ENCODE measurements around the gene GRIP1. TPM values are rescaled to one million over a fixed set of nuclear protein-coding genes. Genes with fewer than 3 reads are reported as not detected.

Gene GRIP1
- total RNA-seq, 1 donor from 2014 or later = 4.2 TPM

DNA sequence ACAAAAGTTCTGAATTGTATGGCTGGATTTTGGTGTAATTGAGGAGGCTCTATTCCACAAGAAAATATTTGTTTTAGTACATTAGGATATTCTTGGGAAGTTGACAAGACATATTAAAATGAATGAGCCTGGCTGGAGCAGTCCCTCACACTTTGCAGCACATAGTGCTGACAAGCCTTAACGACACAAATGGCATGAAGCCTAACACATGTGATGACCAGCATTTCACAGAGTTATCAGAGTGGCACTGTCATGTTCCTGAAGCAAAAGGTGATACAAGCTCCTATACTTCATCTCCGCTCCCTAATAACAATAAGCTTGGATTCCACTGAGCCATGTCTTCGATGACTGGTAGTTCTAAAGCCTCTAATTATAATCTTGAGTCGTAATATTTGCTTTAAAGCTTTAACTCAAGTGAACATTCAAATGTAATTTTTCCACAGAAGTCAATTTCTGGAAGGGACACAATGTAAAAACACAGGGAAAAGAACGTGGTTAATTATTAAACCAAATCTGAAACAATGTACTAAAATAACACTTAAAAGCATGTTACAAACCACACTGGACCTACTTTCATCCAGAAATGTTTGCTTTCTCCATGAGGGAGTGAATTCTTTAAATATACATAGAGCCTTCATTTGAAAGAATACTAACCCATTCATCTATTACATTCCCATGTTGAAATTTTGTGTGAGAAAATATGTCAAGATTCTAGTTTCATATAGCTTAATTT is 49.6 kb downstream of the GRIP1 start:
- no peaks in the 10 kb centered on the region for H3K9me3 ChIP-seq
- no peak for DNase-seq (ENCODE audit: extremely low spot score in 2 of 2)
- H3K36me3 ChIP-seq = no peaks in the 10 kb centered on the region
- TF ChIP-seq, protein P1, sequence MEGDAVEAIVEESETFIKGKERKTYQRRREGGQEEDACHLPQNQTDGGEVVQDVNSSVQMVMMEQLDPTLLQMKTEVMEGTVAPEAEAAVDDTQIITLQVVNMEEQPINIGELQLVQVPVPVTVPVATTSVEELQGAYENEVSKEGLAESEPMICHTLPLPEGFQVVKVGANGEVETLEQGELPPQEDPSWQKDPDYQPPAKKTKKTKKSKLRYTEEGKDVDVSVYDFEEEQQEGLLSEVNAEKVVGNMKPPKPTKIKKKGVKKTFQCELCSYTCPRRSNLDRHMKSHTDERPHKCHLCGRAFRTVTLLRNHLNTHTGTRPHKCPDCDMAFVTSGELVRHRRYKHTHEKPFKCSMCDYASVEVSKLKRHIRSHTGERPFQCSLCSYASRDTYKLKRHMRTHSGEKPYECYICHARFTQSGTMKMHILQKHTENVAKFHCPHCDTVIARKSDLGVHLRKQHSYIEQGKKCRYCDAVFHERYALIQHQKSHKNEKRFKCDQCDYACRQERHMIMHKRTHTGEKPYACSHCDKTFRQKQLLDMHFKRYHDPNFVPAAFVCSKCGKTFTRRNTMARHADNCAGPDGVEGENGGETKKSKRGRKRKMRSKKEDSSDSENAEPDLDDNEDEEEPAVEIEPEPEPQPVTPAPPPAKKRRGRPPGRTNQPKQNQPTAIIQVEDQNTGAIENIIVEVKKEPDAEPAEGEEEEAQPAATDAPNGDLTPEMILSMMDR (IDR thresholded peaks at IDR 0.05) = no peak
- TF ChIP-seq POLR2AphosphoS5 (IDR thresholded peaks at IDR 0.05; ENCODE audit: insufficient read depth in 1 of 2, low read depth in 1 of 2) (no peak), POLR2A (IDR thresholded peaks at IDR 0.05) (no peak)
- intact Hi-C loops (cut with DNase I) = no loop called here
- H3K27me3 ChIP-seq = no peaks in the 10 kb centered on the region
- H3K4me1 ChIP-seq = no peaks in the 10 kb centered on the region
- H3K27ac ChIP-seq = no peak overlapping the region
- no peak overlapping the region for H3K4me3 ChIP-seq

DNA sequence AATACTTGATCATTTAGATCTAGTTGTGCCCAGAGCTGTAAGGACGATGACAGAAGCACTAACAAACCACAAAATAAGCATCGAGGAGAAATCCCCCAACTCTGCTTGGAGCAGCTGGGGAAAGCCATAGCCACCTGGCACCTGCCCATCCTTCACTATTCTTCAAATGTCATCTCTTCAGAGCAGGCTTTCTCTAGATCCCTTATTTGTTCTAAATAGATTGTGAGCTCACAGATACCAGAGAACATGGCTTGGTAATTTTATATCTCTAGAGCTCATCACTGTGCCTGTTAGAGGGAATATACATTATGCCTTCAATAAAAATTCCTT is 50.9 kb downstream of the GRIP1 start:
- intact Hi-C loops (cut with DNase I) = no loop called here
- Histone ChIP-seq H3K27ac (no peak overlapping the region), H3K4me3 (no peak overlapping the region), H3K9me3 (no peaks in the 10 kb centered on the region), H3K4me1 (no peaks in the 10 kb centered on the region), H3K27me3 (no peaks in the 10 kb centered on the region), H3K36me3 (no peaks in the 10 kb centered on the region)
- TF ChIP-seq POLR2A (IDR thresholded peaks at IDR 0.05) (no peak), POLR2AphosphoS5 (IDR thresholded peaks at IDR 0.05; ENCODE audit: insufficient read depth in 1 of 2, low read depth in 1 of 2) (no peak)
- TF ChIP-seq, protein P1 (IDR thresholded peaks at IDR 0.05) = no peak
- no peak for DNase-seq (ENCODE audit: extremely low spot score in 2 of 2)

- no peak for DNase-seq (ENCODE audit: extremely low spot score in 2 of 2)
- no peak overlapping the region for H3K4me3 ChIP-seq
- no peaks in the 10 kb centered on the region for H3K36me3 ChIP-seq
- no peak overlapping the region for H3K27ac ChIP-seq
- no peaks in the 10 kb centered on the region for H3K9me3 ChIP-seq
- TF ChIP-seq, protein P1 (IDR thresholded peaks at IDR 0.05) = no peak
- H3K4me1 ChIP-seq = no peaks in the 10 kb centered on the region
- intact Hi-C loops (cut with DNase I) = no loop called here
- H3K27me3 ChIP-seq = no peaks in the 10 kb centered on the region
Observed at GRCh38 chr12:66627270-66627987, 51.4 kb downstream of the GRIP1 start.

DNA sequence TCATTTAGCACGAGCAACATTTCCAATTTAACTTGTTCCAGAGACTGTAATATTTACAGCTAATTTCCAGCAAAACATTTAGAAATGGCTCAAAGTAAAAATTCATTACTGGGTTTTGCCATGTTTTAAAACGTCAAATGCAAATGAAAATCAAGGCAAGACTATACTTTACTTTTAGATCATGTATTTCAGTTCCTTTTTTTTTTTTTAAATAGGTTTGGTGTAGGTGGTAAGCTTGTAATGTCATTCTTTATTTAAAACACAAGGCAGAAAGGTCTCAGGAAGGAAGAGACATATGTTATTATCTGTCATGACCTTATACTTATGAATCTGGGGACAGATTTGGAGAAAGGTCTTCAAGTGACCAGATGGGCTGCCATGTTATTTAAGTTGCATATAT is 54.1 kb downstream of the GRIP1 start:
- Histone ChIP-seq H3K36me3 (no peaks in the 10 kb centered on the region), H3K27ac (no peak overlapping the region), H3K27me3 (no peaks in the 10 kb centered on the region), H3K9me3 (no peaks in the 10 kb centered on the region), H3K4me1 (no peaks in the 10 kb centered on the region), H3K4me3 (no peak overlapping the region)
- TF ChIP-seq POLR2AphosphoS5 (IDR thresholded peaks at IDR 0.05; ENCODE audit: insufficient read depth in 1 of 2, low read depth in 1 of 2) (no peak), POLR2A (IDR thresholded peaks at IDR 0.05) (no peak)
- TF ChIP-seq, protein P1 (IDR thresholded peaks at IDR 0.05) = no peak
- intact Hi-C loops (cut with DNase I) = no loop called here
- no peak for DNase-seq (ENCODE audit: extremely low spot score in 2 of 2)

GRCh38 chr12:66623455-66623854 is 55.4 kb downstream of the GRIP1 start:
- no peaks in the 10 kb centered on the region for H3K9me3 ChIP-seq
- intact Hi-C loops (cut with DNase I) = no loop called here
- H3K4me3 ChIP-seq = no peak overlapping the region
- no peak for DNase-seq (ENCODE audit: extremely low spot score in 2 of 2)
- no peak overlapping the region for H3K27ac ChIP-seq
- TF ChIP-seq, protein P1 (IDR thresholded peaks at IDR 0.05) = no peak
- TF ChIP-seq POLR2A (IDR thresholded peaks at IDR 0.05) = no peak
- TF ChIP-seq POLR2AphosphoS5 (IDR thresholded peaks at IDR 0.05; ENCODE audit: insufficient read depth in 1 of 2, low read depth in 1 of 2) = no peak
- H3K36me3 ChIP-seq = no peaks in the 10 kb centered on the region
- H3K4me1 ChIP-seq = no peaks in the 10 kb centered on the region
- no peaks in the 10 kb centered on the region for H3K27me3 ChIP-seq

Measured in vagina (tissue), 2 donors.